ELR (cell line): ENCODE results near the gene GAPDHS.

ENCODE experiments used
- DNase-seq: peaks from one replicate; pipeline ENCODE4 v3.0.0-alpha.2; 2015; ENCODE audit warnings: low read depth

GAPDHS gene

GRCh38 chr19:35539850-35540249, 6.6 kb downstream of the GAPDHS start:
- DNase-seq = no peak

- no peak for DNase-seq
These were observed 7.2 kb downstream of the GAPDHS start for GRCh38 chr19:35540356-35540927.

GRCh38 chr19:35542209-35542608, 9.0 kb downstream of the GAPDHS start:
- no peak for DNase-seq

GRCh38 chr19:35543280-35544109, 10.2 kb downstream of the GAPDHS start:
- no peak for DNase-seq

GRCh38 chr19:35544110-35544802, 11.0 kb downstream of the GAPDHS start:
- no peak for DNase-seq

- DNase-seq = peak; percentile 88
These were observed 12.0 kb downstream of the GAPDHS start, which contains the start of gene TMEM147 for GRCh38 chr19:35545001-35545854. TMEM147 (plus strand) TSS chr19:35545626; CDS start chr19:35545740, 114 bp downstream.

GRCh38 chr19:35545855-35546381, 12.7 kb downstream of the GAPDHS start:
- peak; percentile 64 for DNase-seq

- no peak for DNase-seq
These were observed 13.3 kb downstream of the GAPDHS start for GRCh38 chr19:35546532-35546931.

- DNase-seq = peak; percentile 79
These were observed 16.0 kb downstream of the GAPDHS start for GRCh38 chr19:35549174-35549788.

- no peak for DNase-seq
These were observed 16.7 kb downstream of the GAPDHS start for GRCh38 chr19:35549879-35550523.

GRCh38 chr19:35551091-35551810, 18.0 kb downstream of the GAPDHS start:
- no peak for DNase-seq

GRCh38 chr19:35552534-35553384, 19.5 kb downstream of the GAPDHS start:
- DNase-seq = no peak

GRCh38 chr19:35553385-35554000, 20.2 kb downstream of the GAPDHS start:
- no peak for DNase-seq

GRCh38 chr19:35554076-35554475, 20.8 kb downstream of the GAPDHS start:
- DNase-seq = no peak

GRCh38 chr19:35555301-35556005, 22.2 kb downstream of the GAPDHS start:
- DNase-seq = peak; percentile 64

- no peak for DNase-seq
These were observed 22.9 kb downstream of the GAPDHS start for GRCh38 chr19:35556025-35556590.

GRCh38 chr19:35556846-35557538, 23.7 kb downstream of the GAPDHS start:
- no peak for DNase-seq
